Measurements from ENCODE around the gene MDFIC2.

Gene MDFIC2

GRCh38 chr3:70312336-70312735, at the start of gene MDFIC2:
TSS of gene MDFIC2 (minus strand) at chr3:70312638. CDS start at chr3:70311973, 665 bp downstream.
- Histone ChIP-seq H3K9me2 (ENCODE audit: low read depth, low read length) (no peaks in the 10 kb centered on the region), H3F3A (ENCODE audit: insufficient read depth, low read length) (no peaks in the 10 kb centered on the region), H3K27me3 (ENCODE audit: insufficient read depth, low read length) (no peaks in the 10 kb centered on the region), H3K36me3 (ENCODE audit: insufficient read depth, low read length) (no peaks in the 10 kb centered on the region), H2AFZ (ENCODE audit: low read length) (no peak within 1 kb of the TSS), H4K20me1 (ENCODE audit: insufficient read depth, low read length) (no peaks in the 10 kb centered on the region), H3K79me2 (ENCODE audit: insufficient read depth, low read length) (no peaks in the 10 kb centered on the region), H3K4me3 (ENCODE audit: low read depth, low read length, poor library complexity, severe bottlenecking) (no peak within 1 kb of the TSS), H3K9ac (ENCODE audit: low read length) (no peak within 1 kb of the TSS), H3K4me1 (ENCODE audit: insufficient read depth, low read length, severe bottlenecking) (no peaks in the 10 kb centered on the region), H3K27ac (ENCODE audit: low read depth, low read length, poor library complexity, severe bottlenecking) (no peak within 1 kb of the TSS), H3K4me2 (ENCODE audit: low read length) (no peak within 1 kb of the TSS), H3K9me3 (ENCODE audit: low read length) (no peaks in the 10 kb centered on the region)
- no peak for TF ChIP-seq CTCF (IDR thresholded peaks at IDR 0.05; ENCODE audit: low read length)
- TF ChIP-seq EZH2 (IDR thresholded peaks at IDR 0.05; ENCODE audit: borderline replicate concordance, low read length) = no peak

GRCh38 chr3:70360979-70361760, 48.7 kb upstream of the MDFIC2 start:
- no peaks in the 10 kb centered on the region; the same call in 1 of the 2 replicates for H3F3A ChIP-seq (ENCODE audit: insufficient read depth, low read length)
- no peaks in the 10 kb centered on the region for H3K36me3 ChIP-seq (ENCODE audit: insufficient read depth, low read length)
- no peaks in the 10 kb centered on the region for H3K27me3 ChIP-seq (ENCODE audit: insufficient read depth, low read length)
- H3K79me2 ChIP-seq (ENCODE audit: insufficient read depth, low read length) = no peaks in the 10 kb centered on the region
- no peaks in the 10 kb centered on the region for H3K9me3 ChIP-seq (ENCODE audit: low read length)
- no peak overlapping the region for H3K4me2 ChIP-seq (ENCODE audit: low read length)
- H3K27ac ChIP-seq (ENCODE audit: low read depth, low read length, poor library complexity, severe bottlenecking) = no peak overlapping the region
- no peaks in the 10 kb centered on the region for H4K20me1 ChIP-seq (ENCODE audit: insufficient read depth, low read length)
- no peak overlapping the region for H3K4me3 ChIP-seq (ENCODE audit: low read depth, low read length, poor library complexity, severe bottlenecking)
- H2AFZ ChIP-seq (ENCODE audit: low read length) = no peak overlapping the region
- H3K4me1 ChIP-seq (ENCODE audit: insufficient read depth, low read length, severe bottlenecking) = no peaks in the 10 kb centered on the region
- H3K9ac ChIP-seq (ENCODE audit: low read length) = no peak overlapping the region
- no peaks in the 10 kb centered on the region for H3K9me2 ChIP-seq (ENCODE audit: low read depth, low read length)
- no peak for TF ChIP-seq CTCF (IDR thresholded peaks at IDR 0.05; ENCODE audit: low read length)
- TF ChIP-seq EZH2 (IDR thresholded peaks at IDR 0.05; ENCODE audit: borderline replicate concordance, low read length) = no peak

GRCh38 chr3:70359711-70360110, 47.3 kb upstream of the MDFIC2 start:
- H3K9me2 ChIP-seq (ENCODE audit: low read depth, low read length) = no peaks in the 10 kb centered on the region
- H3K4me3 ChIP-seq (ENCODE audit: low read depth, low read length, poor library complexity, severe bottlenecking) = no peak overlapping the region
- H4K20me1 ChIP-seq (ENCODE audit: insufficient read depth, low read length) = no peaks in the 10 kb centered on the region
- no peaks in the 10 kb centered on the region for H3K27me3 ChIP-seq (ENCODE audit: insufficient read depth, low read length)
- H3K9me3 ChIP-seq (ENCODE audit: low read length) = no peaks in the 10 kb centered on the region
- no peak overlapping the region for H3K27ac ChIP-seq (ENCODE audit: low read depth, low read length, poor library complexity, severe bottlenecking)
- H3K4me2 ChIP-seq (ENCODE audit: low read length) = no peak overlapping the region
- no peaks in the 10 kb centered on the region; the same call in 1 of the 2 replicates for H3F3A ChIP-seq (ENCODE audit: insufficient read depth, low read length)
- no peaks in the 10 kb centered on the region for H3K4me1 ChIP-seq (ENCODE audit: insufficient read depth, low read length, severe bottlenecking)
- H3K36me3 ChIP-seq (ENCODE audit: insufficient read depth, low read length) = no peaks in the 10 kb centered on the region
- H2AFZ ChIP-seq (ENCODE audit: low read length) = no peak overlapping the region
- H3K9ac ChIP-seq (ENCODE audit: low read length) = no peak overlapping the region
- no peaks in the 10 kb centered on the region for H3K79me2 ChIP-seq (ENCODE audit: insufficient read depth, low read length)
- TF ChIP-seq EZH2 (IDR thresholded peaks at IDR 0.05; ENCODE audit: borderline replicate concordance, low read length) (no peak), CTCF (IDR thresholded peaks at IDR 0.05; ENCODE audit: low read length) (no peak)
